SK-N-SH (cell line): ENCODE measurements around the gene PDLIM4.

Source experiments
- EP300 ChIP-seq, 2 experiments: IDR thresholded peaks; 2 replicates each; pipeline versions ENCODE4 v1.4.0 to v1.6.1; 2012; ENCODE audit warnings: borderline replicate concordance in 1 of 2, low read depth in 1 of 2, low read length in 1 of 2
- EZH2phosphoT487 ChIP-seq: fragments of 200-600 bp; sonication (generic); IDR thresholded peaks from 2 replicates; pipeline ENCODE4 v1.6.1; 2017; ENCODE audit warnings: low read depth, mixed run types, mild to moderate bottlenecking, antibody characterized with exemption, moderate library complexity, borderline replicate concordance
- FOXM1 ChIP-seq: IDR thresholded peaks from 2 replicates; pipeline ENCODE4 v1.4.0; 2012; ENCODE audit warnings: low read depth, mild to moderate bottlenecking
- MXI1 ChIP-seq: IDR thresholded peaks from 2 replicates; pipeline ENCODE4 v1.6.1; 2012; ENCODE audit warnings: mild to moderate bottlenecking, low read depth, low read length, improper control_type of control experiment
- POLR2AphosphoS5 ChIP-seq: IDR thresholded peaks from 2 replicates; pipeline ENCODE4 v1.6.1; 2012; ENCODE audit warnings: low read depth, low read length
- TF ChIP-seq, protein P1 (sequence below): fragments of 150-350 bp; IDR thresholded peaks from 2 replicates; pipeline ENCODE4 v1.6.1; 2017; ENCODE audit warnings: antibody characterized with exemption, low read length, low read depth, borderline replicate concordance

DNA sequence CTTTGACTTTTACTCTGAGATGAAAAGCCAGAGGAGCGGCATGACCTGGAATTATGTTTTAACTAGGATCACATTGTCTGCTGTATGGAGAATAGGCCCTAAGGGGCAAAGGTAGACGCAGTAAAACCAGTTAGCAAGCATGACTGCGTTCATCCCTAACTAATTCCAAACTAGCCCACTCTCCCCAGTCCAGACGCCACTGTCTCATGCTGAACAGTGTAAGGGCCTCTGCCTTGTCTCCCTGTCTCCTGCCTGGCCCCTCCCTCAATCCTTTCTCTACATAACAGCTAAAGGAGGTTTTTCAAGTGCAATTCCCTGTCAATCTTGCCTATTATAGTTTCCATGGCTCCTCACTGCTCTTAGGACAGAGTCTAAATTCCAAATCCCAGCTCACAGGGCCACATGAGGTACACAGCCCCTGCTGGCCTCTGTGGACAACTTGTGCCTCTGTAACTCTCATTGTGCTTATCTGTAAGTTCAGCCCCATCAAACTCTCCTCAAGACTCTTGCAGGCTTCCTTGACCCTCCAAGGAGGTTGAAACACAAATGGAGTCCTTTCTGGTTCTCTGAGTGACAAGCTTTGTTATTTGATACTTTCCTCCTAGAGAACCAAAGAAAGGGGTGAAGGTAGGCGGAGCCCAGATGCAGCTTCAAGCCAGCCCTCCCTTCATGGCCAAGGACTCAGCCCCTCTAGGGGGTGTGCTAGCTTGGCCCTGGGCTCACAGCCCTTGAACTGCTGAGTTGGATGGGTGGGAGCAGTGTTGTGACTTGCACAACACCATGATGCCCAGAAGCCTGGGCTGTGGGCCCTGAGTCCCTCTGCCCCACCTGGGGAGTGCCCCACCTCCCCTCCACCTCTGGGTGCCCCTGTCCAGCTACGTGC, 20.7 kb downstream of the PDLIM4 start:
- TF ChIP-seq FOXM1 (no peak), EZH2phosphoT487 (no peak), EP300 (IDR thresholded peaks at IDR 0.05; ENCODE audit: borderline replicate concordance in 1 of 2, low read depth in 1 of 2, low read length in 1 of 2) (no peak), POLR2AphosphoS5 (no peak), MXI1 (no peak)
- TF ChIP-seq, protein P1, sequence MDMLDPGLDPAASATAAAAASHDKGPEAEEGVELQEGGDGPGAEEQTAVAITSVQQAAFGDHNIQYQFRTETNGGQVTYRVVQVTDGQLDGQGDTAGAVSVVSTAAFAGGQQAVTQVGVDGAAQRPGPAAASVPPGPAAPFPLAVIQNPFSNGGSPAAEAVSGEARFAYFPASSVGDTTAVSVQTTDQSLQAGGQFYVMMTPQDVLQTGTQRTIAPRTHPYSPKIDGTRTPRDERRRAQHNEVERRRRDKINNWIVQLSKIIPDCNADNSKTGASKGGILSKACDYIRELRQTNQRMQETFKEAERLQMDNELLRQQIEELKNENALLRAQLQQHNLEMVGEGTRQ, result no peak
